ENCODE data around the gene TIE1. TPM values are rescaled to one million over a fixed set of nuclear protein-coding genes. Genes with fewer than 3 reads are reported as not detected.

TIE1 gene
- total RNA-seq, 3 donors from 2014 or later = 8.0 to 18.6 (median 8.1) TPM

DNA sequence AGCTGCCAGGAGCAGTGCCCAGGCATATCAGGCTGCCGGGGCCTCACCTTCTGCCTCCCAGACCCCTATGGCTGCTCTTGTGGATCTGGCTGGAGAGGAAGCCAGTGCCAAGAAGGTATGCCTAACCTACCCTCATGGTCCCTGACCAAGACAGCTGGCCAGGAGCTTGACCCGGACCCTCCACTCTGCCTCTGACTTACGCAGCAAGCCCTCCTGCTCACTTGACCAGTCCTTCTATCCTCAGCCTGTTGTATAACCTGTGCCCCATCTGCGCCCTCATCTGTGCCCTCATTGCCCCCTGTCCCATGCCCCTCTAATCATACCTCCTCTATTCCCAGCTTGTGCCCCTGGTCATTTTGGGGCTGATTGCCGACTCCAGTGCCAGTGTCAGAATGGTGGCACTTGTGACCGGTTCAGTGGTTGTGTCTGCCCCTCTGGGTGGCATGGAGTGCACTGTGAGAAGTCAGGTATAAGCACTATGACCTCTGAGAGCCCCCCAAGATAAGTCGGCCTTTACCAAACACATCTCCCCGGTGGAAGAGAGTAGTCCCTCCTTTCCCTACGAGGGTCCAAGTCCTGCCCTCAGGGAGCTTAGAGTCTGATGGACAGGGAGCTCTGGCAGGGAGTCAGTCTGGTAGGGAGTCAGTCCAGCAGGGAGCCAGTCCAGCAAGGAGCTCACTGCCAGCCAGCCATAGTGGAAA, 6.8 kb downstream of the TIE1 start:
- Histone ChIP-seq H3K4me3 (no peak overlapping the region), H3K36me3 (ENCODE audit: low read depth) (no peaks in the 10 kb centered on the region), H3K9me3 (no peaks in the 10 kb centered on the region), H3K4me1 (ENCODE audit: low read depth) (peaks cover 13% of the 10 kb centered on the region)
- TF ChIP-seq, protein P1, sequence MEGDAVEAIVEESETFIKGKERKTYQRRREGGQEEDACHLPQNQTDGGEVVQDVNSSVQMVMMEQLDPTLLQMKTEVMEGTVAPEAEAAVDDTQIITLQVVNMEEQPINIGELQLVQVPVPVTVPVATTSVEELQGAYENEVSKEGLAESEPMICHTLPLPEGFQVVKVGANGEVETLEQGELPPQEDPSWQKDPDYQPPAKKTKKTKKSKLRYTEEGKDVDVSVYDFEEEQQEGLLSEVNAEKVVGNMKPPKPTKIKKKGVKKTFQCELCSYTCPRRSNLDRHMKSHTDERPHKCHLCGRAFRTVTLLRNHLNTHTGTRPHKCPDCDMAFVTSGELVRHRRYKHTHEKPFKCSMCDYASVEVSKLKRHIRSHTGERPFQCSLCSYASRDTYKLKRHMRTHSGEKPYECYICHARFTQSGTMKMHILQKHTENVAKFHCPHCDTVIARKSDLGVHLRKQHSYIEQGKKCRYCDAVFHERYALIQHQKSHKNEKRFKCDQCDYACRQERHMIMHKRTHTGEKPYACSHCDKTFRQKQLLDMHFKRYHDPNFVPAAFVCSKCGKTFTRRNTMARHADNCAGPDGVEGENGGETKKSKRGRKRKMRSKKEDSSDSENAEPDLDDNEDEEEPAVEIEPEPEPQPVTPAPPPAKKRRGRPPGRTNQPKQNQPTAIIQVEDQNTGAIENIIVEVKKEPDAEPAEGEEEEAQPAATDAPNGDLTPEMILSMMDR (IDR thresholded peaks at IDR 0.05) = no peak
- ATAC-seq (no peak), DNase-seq (peak in 1 of 3 donors; percentile 32)
- intact Hi-C loops (cut with DNase I, micrococcal nuclease) = no loop called here

DNA sequence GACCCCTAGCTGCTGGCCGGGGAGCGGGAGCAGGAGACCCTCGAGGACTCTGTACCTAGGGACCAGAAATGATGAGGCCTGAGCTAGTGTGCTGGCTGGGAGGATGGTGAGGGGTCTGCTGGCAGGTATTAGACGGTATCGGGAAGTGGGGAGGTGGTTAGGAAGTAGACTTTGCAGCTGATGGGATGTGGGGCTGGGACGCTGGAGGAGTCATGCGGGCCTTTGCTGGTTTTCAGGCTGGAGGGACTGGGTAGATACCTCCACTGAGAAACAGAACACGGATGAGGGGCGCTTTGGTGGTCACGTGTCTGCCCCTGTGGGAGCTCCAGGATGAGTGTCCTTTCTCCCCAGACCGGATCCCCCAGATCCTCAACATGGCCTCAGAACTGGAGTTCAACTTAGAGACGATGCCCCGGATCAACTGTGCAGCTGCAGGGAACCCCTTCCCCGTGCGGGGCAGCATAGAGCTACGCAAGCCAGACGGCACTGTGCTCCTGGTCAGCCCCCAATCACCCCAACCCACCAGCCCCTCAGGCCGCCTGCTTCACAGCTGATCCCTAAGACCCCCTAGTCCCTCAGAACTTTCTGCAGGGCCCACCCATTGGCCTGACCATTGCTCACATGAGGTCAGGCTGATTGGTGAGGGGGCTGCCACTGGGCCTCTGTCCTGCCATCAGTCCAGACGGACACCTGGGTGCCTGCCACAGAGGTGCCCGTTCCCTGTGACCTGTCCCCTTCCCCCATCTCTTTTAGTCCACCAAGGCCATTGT, 8.0 kb downstream of the TIE1 start:
- no peak for ATAC-seq
- Histone ChIP-seq H3K36me3 (ENCODE audit: low read depth) (no peaks in the 10 kb centered on the region), H3K4me1 (ENCODE audit: low read depth) (peaks cover 7% of the 10 kb centered on the region), H3K4me3 (no peak overlapping the region), H3K9me3 (no peaks in the 10 kb centered on the region)
- DNase-seq = peak in 1 of 3 donors; percentile 25
- intact Hi-C loops (cut with DNase I, micrococcal nuclease) = no loop called here
- TF ChIP-seq, protein P1 (IDR thresholded peaks at IDR 0.05) = no peak

DNA sequence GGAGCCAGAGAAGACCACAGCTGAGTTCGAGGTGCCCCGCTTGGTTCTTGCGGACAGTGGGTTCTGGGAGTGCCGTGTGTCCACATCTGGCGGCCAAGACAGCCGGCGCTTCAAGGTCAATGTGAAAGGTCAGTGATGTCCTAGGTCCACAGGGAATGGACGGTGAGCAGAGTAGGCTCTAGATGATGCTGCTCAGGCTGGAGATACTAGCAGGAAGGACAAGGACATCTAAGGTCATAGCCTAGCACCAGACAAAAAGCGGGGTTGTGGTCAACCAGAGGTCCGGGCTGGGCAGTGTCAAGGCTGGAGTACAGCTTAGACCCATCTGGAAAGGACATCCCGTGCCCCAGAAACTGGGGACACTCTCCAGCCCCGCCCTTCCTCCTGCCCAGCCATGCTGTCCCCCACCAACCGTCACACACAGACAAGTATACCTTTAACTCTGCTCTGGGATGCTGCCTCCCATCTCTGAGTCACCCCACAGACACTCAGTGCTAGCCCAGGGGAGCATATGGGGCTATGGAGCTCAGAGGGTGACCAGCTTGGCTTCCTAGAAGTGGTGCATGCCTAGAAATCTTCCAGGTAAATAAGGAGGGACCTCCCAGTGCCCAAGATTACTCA, 8.7 kb downstream of the TIE1 start:
- intact Hi-C loops (cut with DNase I, micrococcal nuclease) = no loop called here
- H3K4me1 ChIP-seq (ENCODE audit: low read depth) = peaks cover 6% of the 10 kb centered on the region
- H3K36me3 ChIP-seq (ENCODE audit: low read depth) = no peaks in the 10 kb centered on the region
- H3K9me3 ChIP-seq = no peaks in the 10 kb centered on the region
- DNase-seq (peak in 1 of 3 donors; percentile 8), ATAC-seq (no peak)
- TF ChIP-seq, protein P1 (IDR thresholded peaks at IDR 0.05) = no peak
- no peak overlapping the region for H3K4me3 ChIP-seq

DNA sequence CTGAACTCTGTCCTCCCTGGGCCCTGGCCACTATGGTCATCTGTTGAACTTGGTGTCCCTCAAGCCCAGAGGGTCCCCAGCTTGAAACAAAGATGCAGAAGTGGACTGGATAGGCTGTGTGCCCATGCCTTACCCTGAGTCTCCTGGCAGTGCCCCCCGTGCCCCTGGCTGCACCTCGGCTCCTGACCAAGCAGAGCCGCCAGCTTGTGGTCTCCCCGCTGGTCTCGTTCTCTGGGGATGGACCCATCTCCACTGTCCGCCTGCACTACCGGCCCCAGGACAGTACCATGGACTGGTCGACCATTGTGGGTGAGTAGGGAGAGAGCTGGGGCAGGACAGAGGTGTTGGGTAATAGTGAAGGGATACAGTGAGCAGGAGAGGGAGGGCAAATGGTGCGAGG, 10.7 kb downstream of the TIE1 start:
- Histone ChIP-seq H3K9me3 (no peaks in the 10 kb centered on the region), H3K36me3 (ENCODE audit: low read depth) (no peaks in the 10 kb centered on the region), H3K4me1 (ENCODE audit: low read depth) (peaks cover 6% of the 10 kb centered on the region), H3K4me3 (no peak overlapping the region)
- DNase-seq = peak in 1 of 3 donors; percentile 29
- no peak for ATAC-seq
- TF ChIP-seq, protein P1 (IDR thresholded peaks at IDR 0.05) = no peak
- intact Hi-C loops (cut with DNase I, micrococcal nuclease) = no loop called here

DNA sequence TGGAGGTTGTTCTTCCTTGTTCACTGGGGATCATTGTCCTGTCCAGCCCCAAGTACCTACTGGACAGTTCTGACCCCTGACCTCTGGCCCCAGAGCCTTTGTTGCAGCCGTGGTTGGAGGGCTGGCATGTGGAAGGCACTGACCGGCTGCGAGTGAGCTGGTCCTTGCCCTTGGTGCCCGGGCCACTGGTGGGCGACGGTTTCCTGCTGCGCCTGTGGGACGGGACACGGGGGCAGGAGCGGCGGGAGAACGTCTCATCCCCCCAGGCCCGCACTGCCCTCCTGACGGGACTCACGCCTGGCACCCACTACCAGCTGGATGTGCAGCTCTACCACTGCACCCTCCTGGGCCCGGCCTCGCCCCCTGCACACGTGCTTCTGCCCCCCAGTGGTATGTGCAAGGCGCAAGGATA, 11.4 kb downstream of the TIE1 start:
- peak in 1 of 3 donors; percentile 48 for DNase-seq
- no peak for ATAC-seq
- no peak overlapping the region for H3K4me3 ChIP-seq
- TF ChIP-seq, protein P1 (IDR thresholded peaks at IDR 0.05) = no peak
- intact Hi-C loops (cut with DNase I, micrococcal nuclease) = no loop called here
- H3K36me3 ChIP-seq (ENCODE audit: low read depth) = no peaks in the 10 kb centered on the region
- peaks cover 6% of the 10 kb centered on the region for H3K4me1 ChIP-seq (ENCODE audit: low read depth)
- no peaks in the 10 kb centered on the region for H3K9me3 ChIP-seq
